HG03432 (cell line): ENCODE results near the gene TBC1D13.
A peak's percentile ranks its signal among the peaks of the same experiment; 100 is the strongest.
"Not testable (repeated sequence)": the region's sequence is repeated elsewhere in the genome, so short reads cannot be mapped to it uniquely, and the experiment has no call there.

Experiments
- ATAC-seq: cut with Tn5 transposase; IDR thresholded peaks from one replicate; pipeline ENCODE4 v1.9.1; 2021; ENCODE audit warnings: mild to moderate bottlenecking, moderate library complexity; ENCODE audit not compliant: unreplicated experiment

TBC1D13 gene

GRCh38 chr9:128786681-128787601 is at the start of gene TBC1D13:
TBC1D13 (plus strand) TSS chr9:128787253; CDS start chr9:128787354, 101 bp downstream.
- peak; percentile 88 for ATAC-seq

DNA sequence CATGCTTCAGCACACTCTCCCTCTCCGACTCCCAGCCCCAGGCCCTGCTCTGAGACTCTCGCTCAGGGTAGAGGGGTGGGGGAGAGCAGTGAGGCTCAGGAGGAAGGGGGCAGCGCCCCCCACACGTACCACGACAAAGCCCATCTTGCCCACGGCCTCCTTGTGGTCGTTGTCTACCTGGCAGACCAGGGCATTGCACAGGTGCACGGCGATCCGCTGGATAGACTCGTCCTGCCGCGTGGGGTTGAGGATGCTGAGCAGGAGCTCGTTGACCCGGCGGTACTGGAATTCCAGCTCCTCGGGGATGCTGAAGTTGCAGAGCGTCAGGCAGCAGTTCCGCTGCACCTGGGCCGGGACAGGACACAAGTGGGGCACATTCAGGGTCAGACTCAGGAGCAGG is 44.7 kb upstream of the TBC1D13 start:
- no peak for ATAC-seq

DNA sequence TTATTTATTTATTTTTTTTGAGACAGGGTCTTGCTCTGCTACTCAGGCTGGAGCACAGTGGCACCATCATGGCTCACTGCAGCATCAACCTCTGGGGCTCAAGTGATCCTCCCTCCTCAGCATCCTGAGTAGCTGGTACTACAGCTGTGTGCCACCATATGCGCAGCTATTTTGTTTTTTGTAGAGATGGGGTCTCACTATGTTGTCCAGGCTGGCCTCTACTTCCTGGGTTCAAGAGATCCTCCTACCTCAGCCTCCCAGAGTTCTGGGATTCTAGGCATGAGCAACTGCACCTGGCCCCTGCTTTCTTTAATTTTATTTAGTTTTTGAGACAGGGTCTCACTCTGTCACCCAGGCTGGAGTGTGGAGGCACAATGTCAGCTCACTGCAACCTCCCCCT is 43.6 kb upstream of the TBC1D13 start:
- no peak for ATAC-seq

DNA sequence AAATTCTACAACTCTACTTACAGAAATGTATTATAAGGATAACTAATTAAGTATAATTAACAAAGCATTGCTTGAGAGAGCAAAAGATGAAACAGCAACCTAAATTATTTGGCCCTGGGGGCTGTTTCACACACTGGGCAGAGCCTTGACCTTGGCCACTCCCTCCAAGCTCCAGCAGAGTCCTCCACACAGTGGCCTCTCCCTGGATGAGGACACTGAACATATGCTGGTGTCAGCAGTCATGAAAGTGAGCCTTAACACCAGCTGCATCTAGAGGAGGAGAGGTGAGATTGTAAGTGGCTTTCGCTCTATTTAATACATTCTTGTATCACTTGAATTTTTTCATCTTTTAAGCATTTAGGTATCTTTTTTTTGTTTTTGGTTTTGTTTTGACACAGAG is 39.8 kb upstream of the TBC1D13 start:
- no peak for ATAC-seq

DNA sequence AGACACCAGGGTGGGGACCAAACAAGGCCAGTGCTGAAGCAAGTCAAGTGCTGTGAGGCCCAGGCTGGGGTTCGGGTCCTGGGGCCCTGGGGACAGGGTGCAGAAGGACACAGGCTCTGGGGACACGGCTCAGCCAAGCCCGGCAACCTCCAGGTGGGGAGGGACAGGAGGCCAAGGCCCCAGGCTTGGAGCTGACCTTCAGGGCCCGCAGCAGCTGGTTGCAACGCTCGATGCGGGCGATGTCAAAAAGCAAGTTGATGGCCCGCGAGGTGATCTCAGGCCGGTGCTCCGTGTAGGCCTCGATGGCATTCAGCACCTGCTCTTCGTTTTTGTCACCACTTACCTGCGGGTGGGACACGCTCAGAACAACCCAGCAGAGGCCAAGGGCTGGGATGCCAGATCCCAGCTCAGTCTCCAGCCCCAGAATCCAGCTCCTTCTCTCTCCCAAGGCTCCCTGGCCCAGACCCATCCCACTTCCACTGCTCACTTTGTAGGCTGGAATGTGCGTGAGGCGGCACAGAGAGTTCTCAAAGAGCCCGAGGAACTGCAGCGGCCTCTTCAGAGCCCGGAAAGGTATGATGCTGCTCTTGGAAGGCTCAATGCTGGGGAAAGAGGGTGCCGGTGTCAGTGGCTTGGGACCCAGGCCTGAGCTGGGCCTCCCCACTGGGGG is 36.0 kb upstream of the TBC1D13 start:
- ATAC-seq: no peak

DNA sequence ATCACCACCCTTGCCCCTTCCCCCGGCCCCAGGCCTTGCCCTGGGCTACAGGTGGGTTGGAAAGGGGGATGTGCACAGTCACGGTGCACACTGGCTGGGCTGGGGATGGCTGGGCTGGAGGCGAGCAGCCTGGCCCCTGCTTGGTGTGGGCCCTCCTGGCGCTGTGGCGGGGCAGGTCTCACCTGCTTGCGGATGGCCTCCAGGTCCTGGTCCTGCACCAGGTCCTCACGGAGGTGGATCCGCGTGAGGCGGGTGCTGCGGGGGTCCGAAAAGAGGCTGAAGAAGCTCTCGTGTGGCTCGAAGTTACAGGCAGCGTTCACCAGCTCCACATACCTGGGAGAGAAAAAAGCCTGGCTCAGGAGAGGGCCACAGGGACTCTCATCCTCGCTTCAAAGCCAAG is 33.4 kb upstream of the TBC1D13 start:
- no peak for ATAC-seq

GRCh38 chr9:128757602-128758001 is 29.5 kb upstream of the TBC1D13 start:
- no peak for ATAC-seq

GRCh38 chr9:128762671-128763449 is 24.2 kb upstream of the TBC1D13 start:
- ATAC-seq: no peak

GRCh38 chr9:128764361-128764760 is 22.7 kb upstream of the TBC1D13 start:
- no peak for ATAC-seq

DNA sequence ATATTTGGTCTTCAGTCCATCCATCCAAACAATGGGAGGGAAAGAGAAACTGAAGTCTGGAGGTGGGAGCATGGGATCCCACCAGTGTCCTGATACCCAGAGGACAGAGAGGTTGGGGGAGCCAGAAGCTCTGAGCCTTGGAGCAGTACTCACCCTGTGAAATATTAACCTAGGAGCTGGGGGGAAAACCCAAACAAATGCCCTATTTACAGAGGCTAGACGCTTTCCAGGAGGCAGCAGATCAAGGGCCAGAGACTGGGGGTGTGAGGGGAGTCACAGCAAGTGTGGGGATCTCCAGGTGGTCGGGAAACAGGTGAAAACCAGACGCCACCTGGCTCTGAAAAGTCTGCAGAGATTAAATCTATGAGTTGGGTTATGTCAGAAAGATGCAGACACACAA is 21.6 kb upstream of the TBC1D13 start:
- no peak for ATAC-seq

DNA sequence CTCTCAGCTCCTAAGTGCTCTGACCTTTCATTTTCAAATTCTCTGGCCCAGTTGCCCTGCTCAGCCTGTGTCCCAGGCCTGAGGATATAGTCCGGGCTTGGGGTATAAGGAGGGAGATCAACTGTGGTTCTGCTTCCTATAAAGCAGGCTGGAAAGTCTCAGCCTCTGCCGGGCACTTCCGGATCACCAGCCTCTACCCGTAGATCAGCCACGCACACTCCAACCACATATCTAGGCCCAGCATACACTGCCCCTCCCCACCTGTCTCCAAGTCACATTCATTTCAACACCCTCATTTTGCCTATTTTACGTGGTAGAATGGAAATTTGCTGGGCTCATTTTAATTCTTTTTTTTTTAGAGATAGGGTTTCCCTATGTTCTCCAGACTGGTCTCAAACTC is 18.4 kb upstream of the TBC1D13 start:
- no peak for ATAC-seq

DNA sequence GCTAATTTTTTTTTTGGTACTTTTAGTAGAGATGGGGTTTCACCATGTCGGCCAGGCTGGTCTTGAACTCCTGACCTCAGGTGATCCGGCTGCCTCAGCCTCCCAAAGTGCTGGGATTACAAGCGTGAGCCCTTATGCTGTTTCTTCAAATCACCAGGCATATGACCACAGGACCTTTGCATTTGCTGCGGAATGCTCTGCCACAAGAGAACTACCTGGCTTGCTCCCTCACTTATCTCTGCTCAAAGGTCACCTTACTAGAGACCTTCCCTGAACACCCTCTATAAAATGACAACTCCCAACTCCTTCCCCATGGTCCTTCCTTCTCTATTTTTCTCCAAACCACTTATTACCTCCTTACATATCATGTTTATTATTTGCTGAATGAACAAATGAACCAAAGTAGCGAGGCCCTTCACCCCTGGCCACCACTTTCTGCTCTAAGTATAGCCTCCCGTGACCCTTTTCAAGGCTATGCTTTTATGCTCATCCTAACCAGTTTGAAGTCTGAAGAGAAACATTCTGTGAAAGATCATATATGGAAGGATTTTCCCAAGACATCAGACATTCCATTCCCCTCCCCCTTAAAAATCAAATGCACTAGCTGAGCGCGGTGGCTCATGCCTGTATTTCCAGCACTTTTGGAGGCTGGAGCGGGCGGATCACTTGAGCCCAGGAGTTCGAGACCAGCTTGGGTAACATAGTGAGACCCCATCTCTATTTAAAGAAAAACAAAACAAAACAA is 16.6 kb upstream of the TBC1D13 start:
- no peak for ATAC-seq

DNA sequence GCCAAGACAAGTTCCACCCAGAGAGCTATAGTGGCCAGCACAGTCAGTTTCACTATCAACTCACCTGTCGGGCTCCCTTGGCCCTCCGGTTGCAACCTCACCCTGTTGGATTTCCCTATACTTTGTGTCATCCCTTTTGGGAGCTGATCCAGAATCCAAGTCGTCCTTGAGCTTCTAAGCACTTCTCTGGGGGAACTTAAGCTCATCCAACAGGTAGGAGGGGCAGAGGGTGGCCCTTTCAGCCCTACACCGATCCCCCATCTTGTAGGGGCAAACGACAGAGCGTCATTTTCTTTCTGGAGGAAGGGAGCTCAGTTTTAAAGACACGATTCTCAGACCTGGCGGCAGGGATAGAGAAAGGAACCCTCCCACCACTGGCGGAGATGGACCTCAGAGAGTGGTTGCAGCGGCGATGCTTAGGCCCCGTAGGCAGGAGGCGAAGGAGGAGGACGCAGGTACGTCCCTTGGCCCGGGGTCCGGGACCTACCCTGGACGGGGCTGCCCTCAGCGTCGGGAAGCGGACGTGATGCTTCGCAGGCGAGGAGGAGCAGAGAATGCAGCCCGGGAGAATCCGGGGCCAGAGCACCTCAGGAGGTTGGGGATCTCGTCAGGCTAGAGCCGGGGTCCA is 15.8 kb upstream of the TBC1D13 start:
- peak; percentile 41 for ATAC-seq

DNA sequence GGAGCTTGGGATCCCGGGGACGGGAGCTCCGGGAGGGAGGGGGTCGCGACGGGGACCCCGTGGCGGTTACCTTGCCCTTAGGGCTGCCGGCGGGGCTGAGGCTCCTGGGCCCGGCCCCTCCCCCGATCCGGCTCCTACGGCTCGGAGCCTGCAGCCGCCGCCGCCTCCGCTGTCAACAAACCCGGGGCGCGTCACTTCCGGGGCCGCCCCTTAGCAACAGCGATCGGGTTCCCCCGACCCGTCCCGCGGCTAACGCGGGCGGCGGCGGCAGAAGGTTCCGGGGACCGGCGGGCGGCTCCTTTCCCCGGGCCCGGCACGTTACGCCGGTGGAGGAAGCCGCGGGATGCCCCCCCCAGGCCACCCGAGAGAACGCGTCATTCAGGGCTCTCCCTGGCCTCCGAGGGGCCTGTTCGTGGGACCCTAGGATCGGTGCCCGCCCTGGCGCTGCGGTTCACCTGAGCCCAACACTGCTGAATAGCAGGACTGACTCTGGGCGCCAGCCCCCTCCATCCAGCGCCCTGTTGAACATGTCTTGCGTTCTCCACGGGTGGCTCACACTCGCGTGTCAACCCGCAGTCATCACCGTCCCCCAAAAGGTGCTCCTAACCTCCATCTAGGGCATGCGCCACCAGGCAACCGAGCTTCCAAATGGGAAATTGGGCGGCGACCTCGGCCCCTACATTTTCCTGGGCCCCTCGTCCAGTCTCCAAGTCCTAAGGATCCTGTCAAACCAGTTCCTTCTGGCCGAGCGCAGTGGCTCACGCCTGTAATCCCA is 15.1 kb upstream of the TBC1D13 start, which contains the start of gene ZER1:
Gene ZER1 (minus strand): TSS at position 183 of the 775 bp plus-strand sequence. CDS start 16,362 bp downstream, outside the sequence.
- peak; percentile 95 for ATAC-seq

DNA sequence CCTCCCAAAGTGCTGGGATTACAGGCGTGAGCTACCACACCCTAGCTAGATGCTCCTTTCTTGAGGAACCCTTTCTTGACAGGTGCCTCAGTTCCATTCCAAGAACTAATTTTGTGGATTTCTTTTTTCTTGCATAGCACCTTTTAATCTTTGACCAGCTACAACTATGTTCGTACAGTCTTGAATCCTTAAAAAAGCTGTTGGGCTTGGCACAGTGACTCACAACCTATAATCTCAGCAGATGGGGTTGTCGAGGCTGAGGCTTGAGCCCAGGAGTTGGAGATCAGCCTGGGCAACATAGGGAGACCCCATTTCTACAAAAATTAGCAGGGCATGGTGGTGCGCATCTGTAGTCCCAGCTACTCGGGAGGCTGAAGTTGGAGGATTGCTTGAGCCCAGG is 14.0 kb upstream of the TBC1D13 start:
- no peak for ATAC-seq

DNA sequence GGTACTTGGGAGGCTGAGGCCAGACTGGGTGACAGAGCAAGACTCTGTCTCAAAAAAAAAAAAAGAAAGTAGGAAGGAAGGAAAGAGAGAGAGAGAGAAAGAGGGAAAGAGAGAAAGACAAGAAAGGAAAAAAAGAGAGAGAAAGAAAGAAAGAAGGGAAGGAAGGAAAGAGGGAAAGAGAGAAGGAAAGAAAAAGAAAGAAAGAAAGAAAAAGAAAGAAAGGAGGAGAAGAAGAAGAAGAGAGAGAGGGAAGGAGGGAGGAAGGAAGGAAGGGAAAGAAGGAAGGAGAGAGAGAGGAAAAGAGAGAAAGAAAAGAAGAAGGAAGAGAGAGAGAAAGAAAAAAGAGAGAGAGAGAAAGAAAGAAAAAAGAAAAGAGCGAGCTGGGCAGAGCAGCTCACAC is 12.2 kb upstream of the TBC1D13 start:
- no peak for ATAC-seq

- ATAC-seq: not testable (repeated sequence)
Measured at GRCh38 chr9:128780093-128780492, 7.0 kb upstream of the TBC1D13 start.

DNA sequence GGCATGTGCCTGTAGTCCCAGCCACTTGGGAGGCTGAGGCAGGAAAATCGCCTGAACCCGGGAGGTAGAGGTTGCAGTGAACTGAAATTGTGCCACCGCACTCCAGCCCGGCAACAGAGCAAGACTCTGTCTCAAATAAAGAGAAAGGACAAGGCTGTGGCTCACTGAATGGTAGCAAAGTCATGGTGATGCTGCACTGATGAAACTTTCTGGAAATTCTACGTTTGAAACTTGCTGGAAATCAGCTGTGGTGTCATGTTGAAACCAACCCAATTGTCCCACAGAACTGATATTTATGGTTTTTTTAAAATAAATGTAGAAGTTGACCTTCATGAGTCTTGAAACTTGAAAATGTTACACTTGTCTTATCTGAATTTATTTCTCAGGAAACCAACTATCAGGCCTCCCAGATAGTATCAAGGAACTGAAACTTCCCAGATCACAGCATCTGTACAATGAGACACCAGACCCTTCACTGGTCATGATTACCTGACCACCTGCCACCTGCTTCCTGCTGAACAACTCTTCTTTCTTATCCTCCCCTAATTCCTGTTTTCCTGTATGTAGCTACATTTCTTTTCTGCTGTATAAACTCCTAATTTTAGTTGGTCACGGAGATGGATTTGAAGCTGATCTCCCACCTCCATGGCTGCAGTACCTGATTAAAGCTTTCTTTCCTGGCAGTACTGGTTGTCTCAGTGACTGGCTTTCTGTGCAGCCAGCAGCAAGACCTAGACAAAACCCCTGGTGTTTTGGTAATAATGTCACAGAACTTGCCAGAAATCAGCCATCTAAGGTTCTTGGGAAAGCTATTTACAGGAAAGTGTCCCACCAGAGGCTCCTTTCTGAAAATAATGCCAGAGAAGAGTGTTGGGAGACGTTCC is 5.6 kb upstream of the TBC1D13 start:
- no peak for ATAC-seq
